Breast epithelium (tissue), 4 donors: Measurements from ENCODE around the gene TGM2. TPM values are rescaled to one million over a fixed set of nuclear protein-coding genes. Genes with fewer than 3 reads are reported as not detected.

Experiments used
- DNase-seq, 2 donors: peaks; one replicate each; pipeline ENCODE4 v3.0.0-alpha.2; 2019; ENCODE audit warnings: low spot score in 2 of 2
- H3K27ac ChIP-seq, 2 donors: fragments of 200-600 bp; sonication (generic) in 1 of 2; one replicate each; pipeline ENCODE4 v1.5.1; 2016 to 2019; ENCODE audit warnings: mild to moderate bottlenecking in 1 of 2
- H3K27me3 ChIP-seq, 2 donors: fragments of 200-600 bp; sonication (generic) in 1 of 2; one replicate each; pipeline versions ENCODE4 v1.5.1 to v1.6.0; 2017 to 2019; ENCODE audit warnings: control low read depth in 1 of 2, mild to moderate bottlenecking in 1 of 2
- H3K36me3 ChIP-seq: fragments of 200-600 bp; one replicate; pipeline ENCODE4 v1.5.1; 2019
- H3K4me1 ChIP-seq, 2 donors: fragments of 200-600 bp; sonication (generic); one replicate each; pipeline ENCODE4 v1.5.1; 2016 to 2019; ENCODE audit warnings: control low read depth in 1 of 2
- H3K4me3 ChIP-seq, 3 donors: fragments of 200-600 bp; sonication (generic); 1 replicate in 2 of 3; 2 replicates in 1 of 3; pipeline ENCODE4 v1.5.1; 2016 to 2019; ENCODE audit warnings: mild to moderate bottlenecking in 3 of 3, moderate library complexity in 2 of 3
- H3K9me3 ChIP-seq, 2 donors: fragments of 200-600 bp; sonication (generic) in 1 of 2; one replicate each; pipeline ENCODE4 v1.5.1; 2016 to 2019; ENCODE audit warnings: control low read depth in 1 of 2
- CTCF ChIP-seq, 3 donors: fragments of 450-650 bp; IDR thresholded peaks; one replicate each; pipeline ENCODE4 v1.5.1; 2016 to 2017; ENCODE audit warnings: antibody characterized with exemption in 3 of 3, mild to moderate bottlenecking in 3 of 3, moderate library complexity in 3 of 3
- POLR2A ChIP-seq: fragments of 450-650 bp; IDR thresholded peaks from one replicate; pipeline ENCODE4 v1.6.1; 2016; ENCODE audit warnings: antibody characterized with exemption, mild to moderate bottlenecking, moderate library complexity
- POLR2AphosphoS5 ChIP-seq, 3 donors: sonication (generic); formaldehyde crosslinking; IDR thresholded peaks; one replicate each; pipeline ENCODE4 v1.6.1; 2017; ENCODE audit warnings: antibody characterized with exemption in 3 of 3
- intact Hi-C: fragments of 100-400 bp; cut with DNase I; formaldehyde crosslinking; loops from one replicate; pipeline ENCODE4 v1.15.1; 2023; ENCODE audit warnings: low total_unique reads
- total RNA-seq, 3 donors: library from RNA; depleted of rRNA; stranded (reverse); fragments of >200 nt; gene quantifications; one replicate each; pipeline ENCODE4 v1.1.0, GENCODE V29; 2016

Gene TGM2
- total RNA-seq, 3 donors from 2014 or later = 10.7 to 44.9 (median 15.2) TPM

DNA sequence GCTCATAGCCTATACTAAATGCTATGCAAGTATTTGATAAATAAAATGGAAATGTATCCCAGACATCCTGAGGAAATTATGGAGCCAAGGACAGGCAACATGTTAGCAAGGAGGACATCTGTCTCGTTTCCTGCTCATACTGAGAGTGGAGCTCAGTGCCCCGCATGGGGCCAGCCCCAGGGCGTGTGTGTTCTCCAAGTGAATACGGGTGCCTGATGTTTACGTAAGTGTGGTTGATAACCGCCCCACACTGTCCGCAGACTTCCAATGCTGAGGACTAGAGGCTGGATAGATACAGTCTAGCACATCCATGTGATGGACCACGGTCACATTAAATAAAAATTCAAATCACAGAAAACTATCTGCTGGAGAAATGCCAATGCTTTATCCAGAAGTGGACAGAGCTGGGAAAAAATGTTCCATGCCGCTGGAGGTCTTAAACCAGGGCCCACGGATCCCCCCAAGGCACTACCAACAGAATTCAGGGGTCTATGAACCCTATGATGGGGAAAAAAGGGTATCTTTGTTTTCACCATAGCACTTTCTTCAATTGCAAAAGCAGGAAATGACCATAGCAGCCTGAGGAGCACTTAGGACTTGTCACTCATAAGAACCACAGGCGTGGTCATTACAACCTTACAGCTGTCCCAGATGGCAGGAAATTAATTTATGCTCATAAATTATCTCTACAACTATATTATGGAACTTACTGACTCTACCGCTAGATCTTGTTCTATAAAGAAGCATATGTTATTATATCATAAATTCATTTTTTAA, 24.9 kb downstream of the TGM2 start:
- H3K36me3 ChIP-seq = no peaks in the 10 kb centered on the region
- H3K9me3 ChIP-seq = no peaks in the 10 kb centered on the region
- H3K4me1 ChIP-seq = no peaks in the 10 kb centered on the region
- intact Hi-C loops = no loop called here
- no peak for DNase-seq
- no peaks in the 10 kb centered on the region for H3K27me3 ChIP-seq
- H3K27ac ChIP-seq = no peak overlapping the region
- no peak overlapping the region for H3K4me3 ChIP-seq
- TF ChIP-seq CTCF (IDR thresholded peaks at IDR 0.05) = no peak
- no peak for TF ChIP-seq POLR2A
- TF ChIP-seq POLR2AphosphoS5 (IDR thresholded peaks at IDR 0.05) = no peak

- Histone ChIP-seq H3K27ac (no peak overlapping the region), H3K4me3 (no peak overlapping the region), H3K9me3 (no peaks in the 10 kb centered on the region), H3K4me1 (no peaks in the 10 kb centered on the region), H3K36me3 (no peaks in the 10 kb centered on the region), H3K27me3 (no peaks in the 10 kb centered on the region)
- DNase-seq = no peak
- TF ChIP-seq POLR2AphosphoS5 (IDR thresholded peaks at IDR 0.05) = no peak
- no peak for TF ChIP-seq CTCF (IDR thresholded peaks at IDR 0.05)
- no peak for TF ChIP-seq POLR2A
- intact Hi-C loops = no loop called here
Measured at GRCh38 chr20:38139156-38139912, 25.7 kb downstream of the TGM2 start.

GRCh38 chr20:38138086-38138778, 26.8 kb downstream of the TGM2 start:
- Histone ChIP-seq H3K27ac (no peak overlapping the region), H3K4me3 (no peak overlapping the region), H3K4me1 (no peaks in the 10 kb centered on the region), H3K36me3 (no peaks in the 10 kb centered on the region), H3K27me3 (no peaks in the 10 kb centered on the region), H3K9me3 (no peaks in the 10 kb centered on the region)
- intact Hi-C loops = no loop called here
- TF ChIP-seq POLR2A (no peak), POLR2AphosphoS5 (IDR thresholded peaks at IDR 0.05) (no peak), CTCF (IDR thresholded peaks at IDR 0.05) (no peak)
- DNase-seq = no peak

GRCh38 chr20:38137441-38138037, 27.5 kb downstream of the TGM2 start:
- no peaks in the 10 kb centered on the region for H3K4me1 ChIP-seq
- H3K27me3 ChIP-seq = no peaks in the 10 kb centered on the region
- H3K27ac ChIP-seq = no peak overlapping the region
- no peak overlapping the region for H3K4me3 ChIP-seq
- TF ChIP-seq CTCF (IDR thresholded peaks at IDR 0.05) = no peak
- no peak for TF ChIP-seq POLR2A
- TF ChIP-seq POLR2AphosphoS5 (IDR thresholded peaks at IDR 0.05) = no peak
- no peak for DNase-seq
- no peaks in the 10 kb centered on the region for H3K9me3 ChIP-seq
- H3K36me3 ChIP-seq = no peaks in the 10 kb centered on the region
- intact Hi-C loops = no loop called here
